ENCODE results near the gene AKIRIN1.

DNA sequence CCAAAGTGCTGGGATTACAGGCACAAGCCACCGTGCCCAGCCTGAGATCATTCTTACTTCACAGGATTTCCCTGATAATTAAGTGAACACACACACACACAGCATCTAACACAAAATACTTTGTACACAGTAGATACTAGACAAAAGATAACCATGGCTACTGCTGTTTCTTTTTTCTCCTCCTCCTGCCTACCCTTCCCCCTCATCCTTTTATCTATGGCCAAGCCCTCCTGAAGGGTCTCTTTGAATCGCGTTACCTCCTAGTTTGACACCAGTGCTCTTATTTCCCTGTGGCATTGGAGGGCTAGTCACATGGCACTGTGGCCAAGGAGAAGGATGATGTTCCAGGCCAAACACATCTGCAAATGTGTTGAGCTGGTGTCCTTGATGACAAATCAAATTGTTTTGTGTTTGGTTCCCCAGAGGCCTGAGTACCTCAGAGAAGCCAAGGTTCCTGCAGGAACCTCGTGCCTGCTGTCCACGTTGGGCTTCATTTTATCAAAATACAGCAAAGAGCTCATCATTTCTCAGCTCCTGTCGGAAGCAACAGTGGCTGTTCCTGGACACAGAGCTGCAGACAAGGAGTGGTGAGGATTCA lies 55.6 kb downstream of the AKIRIN1 start:
- TF ChIP-seq, protein P1, sequence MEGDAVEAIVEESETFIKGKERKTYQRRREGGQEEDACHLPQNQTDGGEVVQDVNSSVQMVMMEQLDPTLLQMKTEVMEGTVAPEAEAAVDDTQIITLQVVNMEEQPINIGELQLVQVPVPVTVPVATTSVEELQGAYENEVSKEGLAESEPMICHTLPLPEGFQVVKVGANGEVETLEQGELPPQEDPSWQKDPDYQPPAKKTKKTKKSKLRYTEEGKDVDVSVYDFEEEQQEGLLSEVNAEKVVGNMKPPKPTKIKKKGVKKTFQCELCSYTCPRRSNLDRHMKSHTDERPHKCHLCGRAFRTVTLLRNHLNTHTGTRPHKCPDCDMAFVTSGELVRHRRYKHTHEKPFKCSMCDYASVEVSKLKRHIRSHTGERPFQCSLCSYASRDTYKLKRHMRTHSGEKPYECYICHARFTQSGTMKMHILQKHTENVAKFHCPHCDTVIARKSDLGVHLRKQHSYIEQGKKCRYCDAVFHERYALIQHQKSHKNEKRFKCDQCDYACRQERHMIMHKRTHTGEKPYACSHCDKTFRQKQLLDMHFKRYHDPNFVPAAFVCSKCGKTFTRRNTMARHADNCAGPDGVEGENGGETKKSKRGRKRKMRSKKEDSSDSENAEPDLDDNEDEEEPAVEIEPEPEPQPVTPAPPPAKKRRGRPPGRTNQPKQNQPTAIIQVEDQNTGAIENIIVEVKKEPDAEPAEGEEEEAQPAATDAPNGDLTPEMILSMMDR (IDR thresholded peaks at IDR 0.05), result no peak
- TF ChIP-seq EZH2phosphoT487 (IDR thresholded peaks at IDR 0.05) (no peak), EZH2 (IDR thresholded peaks at IDR 0.05) (no peak)

All from neural progenitor cell (in vitro differentiated cells).